Medulla oblongata (tissue), 1 donor: Measurements from ENCODE around the gene SND1.
"Not testable (repeated sequence)": the region's sequence is repeated elsewhere in the genome, so short reads cannot be mapped to it uniquely, and the experiment has no call there.

ENCODE experiments used
- DNase-seq: peaks from one replicate; pipeline ENCODE4 v3.0.0-alpha.2; 2015; ENCODE audit errors: extremely low spot score

SND1 gene

DNA sequence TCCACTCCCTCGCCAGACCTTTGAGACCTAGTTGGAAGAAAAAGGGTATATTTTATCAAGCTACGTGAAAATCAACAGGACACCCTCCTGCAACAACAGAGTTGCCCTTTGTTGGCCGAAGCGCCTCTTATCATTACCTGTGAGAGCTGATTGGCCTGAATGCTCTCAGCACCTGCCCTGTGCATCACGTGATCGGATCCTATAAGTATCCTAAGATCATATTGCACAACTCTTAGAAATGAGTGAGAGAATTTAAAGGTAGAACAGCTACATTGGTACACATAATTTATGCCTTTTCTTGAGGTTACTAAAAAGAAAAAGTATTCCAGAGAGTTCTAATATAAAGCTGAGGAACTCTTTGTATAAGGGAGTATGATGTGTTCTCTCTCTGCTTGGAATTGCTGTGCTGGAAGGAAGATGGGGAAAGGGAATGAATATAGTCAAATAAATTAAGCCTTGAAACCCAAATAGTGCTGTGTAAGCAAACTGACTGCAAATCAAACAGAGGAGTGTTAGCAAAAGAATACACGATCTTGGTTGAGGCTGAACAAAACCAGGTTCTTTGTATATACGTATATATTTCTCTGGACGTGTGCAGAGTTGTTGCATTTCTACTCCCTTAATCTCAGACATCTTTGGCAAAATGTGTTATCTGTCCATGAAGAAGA lies 309.9 kb downstream of the SND1 start:
- no peak for DNase-seq

DNA sequence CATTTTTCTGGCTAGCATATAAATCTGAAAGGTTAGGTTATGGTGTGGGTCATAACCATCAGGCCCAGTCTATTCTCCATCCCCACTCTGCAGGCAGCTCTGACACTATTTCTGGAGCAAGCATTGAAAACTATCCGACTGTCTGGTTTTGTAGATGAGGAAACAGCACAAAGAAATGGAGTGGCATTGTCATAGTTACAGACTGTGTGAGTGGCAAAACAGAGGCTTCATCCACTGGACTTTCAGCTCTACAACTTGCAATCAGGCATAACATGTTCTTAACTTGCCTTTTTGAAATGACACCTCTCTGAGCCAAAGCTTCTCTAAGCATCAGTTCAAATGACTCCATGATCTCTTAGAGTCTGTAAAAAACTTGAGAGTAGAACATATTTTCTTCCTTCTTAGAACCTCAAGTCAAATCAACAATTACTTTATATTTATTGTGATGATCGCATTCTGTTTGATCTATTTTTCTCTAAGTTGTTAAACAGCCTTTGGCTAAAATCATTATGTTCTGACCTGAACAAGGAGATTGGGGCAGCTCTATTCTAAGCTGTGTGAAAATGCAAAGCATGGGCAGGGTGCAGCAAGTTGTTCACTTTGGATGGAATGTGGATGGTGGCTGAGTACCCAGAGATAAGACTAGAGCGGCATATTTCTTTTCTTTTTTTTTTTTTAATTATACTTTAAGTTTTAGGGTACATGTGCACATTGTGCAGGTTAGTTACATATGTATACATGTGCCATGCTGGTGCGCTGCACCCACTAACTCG lies 310.8 kb downstream of the SND1 start:
- no peak for DNase-seq

DNA sequence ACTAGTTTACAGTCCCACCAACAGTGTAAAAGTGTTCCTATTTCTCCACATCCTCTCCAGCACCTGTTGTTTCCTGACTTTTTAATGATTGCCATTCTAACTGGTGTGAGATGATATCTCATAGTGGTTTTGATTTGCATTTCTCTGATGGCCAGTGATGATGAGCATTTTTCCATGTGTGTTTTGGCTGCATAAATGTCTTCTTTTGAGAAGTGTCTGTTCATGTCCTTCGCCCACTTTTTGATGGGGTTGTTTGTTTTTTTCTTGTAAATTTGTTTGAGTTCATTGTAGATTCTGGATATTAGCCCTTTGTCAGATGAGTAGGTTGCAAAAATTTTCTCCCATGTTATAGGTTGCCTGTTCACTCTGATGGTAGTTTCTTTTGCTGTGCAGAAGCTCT lies 311.9 kb downstream of the SND1 start:
- not testable (repeated sequence) for DNase-seq

DNA sequence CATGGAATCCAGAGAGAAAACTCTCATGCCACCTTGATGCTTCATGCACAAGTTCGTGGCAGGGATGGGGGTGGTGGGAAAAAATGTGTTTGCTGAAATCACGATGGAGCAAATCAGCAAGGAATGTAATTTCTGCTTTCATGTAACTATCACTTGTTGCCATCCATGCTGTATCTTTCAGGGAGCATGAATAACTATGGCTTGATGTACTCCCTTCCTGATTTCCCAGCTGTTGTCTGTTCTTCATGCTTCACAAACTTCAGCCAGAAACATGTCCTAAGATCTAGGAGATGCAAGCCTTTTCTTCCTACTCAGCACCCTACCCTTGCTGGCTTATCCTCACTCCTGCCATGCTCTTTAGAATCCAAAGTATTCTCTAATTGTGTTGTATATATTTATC lies 315.3 kb downstream of the SND1 start:
- no peak for DNase-seq

DNA sequence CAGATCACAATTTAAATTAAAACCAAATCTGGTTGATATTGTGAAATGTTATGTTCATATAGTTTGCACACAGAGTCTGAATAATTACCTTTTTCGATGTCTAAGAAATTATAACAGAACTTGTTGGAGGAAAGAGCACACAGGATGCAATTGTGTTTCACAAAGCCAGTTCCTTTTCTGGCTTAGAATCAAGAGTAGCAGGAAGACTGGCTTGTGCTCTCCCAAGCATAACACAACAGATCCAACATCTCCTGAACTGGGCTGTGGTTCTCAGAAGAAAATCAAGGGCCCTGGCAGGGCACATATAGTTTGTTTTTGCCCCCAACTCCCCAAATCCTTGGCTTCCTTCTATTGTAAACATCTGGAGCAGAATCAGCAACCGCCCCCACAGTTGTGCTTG lies 316.6 kb downstream of the SND1 start:
- peak; percentile 55 for DNase-seq

DNA sequence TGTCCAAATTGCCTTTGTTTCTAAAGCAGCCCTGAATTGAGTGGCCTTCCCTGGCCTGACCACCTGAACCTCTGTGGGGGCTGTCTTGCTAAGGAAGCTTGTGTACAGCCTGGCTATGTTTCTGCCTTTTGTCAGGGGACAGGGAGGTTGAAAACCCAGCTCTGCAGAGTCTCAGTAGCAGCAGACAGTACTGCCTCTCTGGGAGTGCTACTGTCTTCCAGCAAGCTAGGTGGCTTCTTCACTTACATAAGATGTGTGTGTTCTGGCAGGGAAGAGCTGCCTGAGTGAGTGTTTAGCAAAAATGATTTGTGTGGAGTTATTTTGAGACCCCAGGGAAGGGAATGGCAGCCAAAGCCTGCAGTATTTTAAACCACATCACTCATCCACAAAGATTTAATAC lies 321.8 kb downstream of the SND1 start:
- DNase-seq = no peak

DNA sequence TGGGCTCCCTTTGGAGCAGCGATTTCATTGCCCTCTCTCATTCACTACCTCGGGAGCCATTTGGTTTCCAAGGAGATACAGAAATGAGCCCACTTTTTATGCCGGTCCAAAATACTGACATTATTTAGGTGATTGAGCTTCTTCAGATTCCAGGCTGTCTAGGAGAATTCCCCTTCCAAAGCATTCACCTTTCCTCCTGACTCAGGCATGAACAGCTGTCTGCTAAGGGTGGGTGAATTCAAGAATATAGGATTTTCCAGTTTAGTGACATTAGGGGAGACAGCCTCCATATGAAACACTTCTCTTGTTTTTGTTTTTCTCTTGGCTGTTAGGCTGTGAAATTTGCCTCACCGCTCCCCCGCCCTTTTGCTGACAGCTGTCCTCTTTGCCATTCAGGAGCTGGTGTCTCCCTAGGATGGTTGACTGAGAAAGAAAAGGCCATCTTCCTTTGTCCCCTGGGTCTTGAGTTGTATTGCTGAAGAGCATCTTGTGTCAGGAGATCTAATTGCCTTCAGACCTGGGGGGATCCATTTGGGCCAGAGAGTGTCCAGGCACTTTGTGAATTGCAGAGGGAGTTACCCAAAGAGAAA lies 322.5 kb downstream of the SND1 start:
- no peak for DNase-seq

DNA sequence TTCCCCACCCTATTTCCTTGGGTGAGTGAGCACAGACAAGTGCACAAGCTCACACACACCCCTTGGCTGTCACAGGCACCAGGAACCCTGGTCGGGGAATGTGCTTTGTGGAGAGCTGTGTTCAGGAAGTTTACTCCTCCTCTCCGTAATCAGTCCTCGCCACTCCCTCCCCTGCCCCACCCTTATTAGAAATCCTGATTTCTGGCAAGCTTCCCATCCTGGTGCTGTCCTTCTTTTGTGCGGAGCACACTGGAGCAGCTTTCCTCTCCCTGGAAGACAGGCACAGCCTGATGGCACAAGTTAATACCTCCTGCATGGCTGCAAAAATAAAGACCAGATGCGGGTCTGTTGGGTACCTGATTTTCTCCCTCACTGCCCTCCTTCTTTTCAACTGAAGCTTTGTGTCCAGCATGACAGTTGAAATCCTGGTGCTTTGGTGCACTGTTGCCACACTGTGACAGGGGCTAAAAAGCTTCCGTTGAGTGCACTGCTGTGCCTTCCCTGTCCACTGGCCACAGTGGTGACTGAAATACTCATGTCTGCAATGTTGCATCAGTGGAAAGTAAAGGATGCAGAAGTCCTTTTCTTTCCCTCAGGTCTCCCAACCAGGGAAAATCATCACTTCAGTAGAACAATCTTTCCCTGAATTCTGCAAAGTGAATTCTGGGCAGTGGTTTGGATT lies 324.2 kb downstream of the SND1 start:
- no peak for DNase-seq

DNA sequence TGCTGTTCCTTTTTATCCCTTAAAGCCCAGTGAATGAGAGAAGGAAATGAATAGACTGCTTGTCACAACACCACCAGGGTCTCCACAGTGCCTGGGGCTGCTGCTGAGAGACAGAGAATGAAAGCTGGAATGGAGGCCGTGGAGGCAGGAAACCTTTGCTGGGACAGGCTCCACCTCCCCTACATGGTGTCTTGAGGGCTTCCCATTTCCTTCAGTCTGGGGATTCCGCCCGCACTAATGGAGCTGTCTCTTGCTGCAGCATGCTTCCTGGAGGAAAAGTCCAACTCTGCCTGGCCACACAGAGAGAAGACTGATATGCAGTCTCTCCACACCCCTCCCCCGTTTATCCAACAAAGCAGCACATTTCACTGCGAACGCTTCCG lies 324.7 kb downstream of the SND1 start:
- DNase-seq = no peak

DNA sequence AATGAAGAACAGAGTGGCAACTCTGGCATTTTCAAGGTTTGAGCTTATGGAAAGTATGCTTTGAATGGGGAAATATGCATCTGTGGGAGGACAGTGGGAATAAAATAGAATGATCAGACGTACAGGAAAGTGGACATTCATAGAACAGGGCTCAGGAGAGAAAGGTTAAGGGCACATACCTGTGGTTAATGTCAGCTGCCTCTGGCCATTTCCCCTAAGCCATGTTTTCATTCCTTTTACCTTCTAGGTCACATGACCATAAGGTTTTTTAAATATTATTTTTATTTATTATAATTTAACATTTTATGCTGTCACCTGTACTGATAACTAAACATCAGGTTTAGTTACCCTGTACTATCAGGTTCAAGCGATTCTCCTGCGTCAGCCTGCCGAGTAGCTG lies 326.4 kb downstream of the SND1 start:
- no peak for DNase-seq

DNA sequence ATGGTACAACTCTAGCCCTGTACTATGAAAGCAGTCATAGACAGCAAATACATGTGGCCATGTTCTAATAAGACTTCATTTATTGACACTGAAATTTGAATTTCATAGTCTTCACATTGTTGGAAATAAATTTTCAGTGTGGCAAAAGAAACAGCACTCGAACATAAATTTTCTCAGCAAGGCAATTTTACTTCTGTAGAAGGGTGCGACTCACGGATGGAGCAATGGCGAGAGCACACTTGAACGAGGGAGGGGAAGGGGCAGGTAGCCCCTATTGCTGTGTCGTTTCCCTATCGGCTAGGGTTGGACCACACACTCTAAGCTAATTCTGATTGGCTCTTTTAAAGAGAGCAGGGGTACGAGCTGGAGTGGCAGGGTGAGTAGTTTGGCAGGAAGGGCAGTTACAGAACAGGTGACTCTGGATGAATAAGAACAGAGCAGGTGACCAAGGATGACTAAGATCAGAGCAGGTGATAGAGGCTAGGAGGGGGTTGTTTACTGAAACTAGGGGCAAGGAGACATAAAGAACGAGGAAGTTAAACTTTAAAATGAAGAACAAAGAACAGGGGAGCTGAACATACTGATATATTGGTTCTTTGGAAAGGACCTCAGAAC lies 327.2 kb downstream of the SND1 start:
- no peak for DNase-seq

DNA sequence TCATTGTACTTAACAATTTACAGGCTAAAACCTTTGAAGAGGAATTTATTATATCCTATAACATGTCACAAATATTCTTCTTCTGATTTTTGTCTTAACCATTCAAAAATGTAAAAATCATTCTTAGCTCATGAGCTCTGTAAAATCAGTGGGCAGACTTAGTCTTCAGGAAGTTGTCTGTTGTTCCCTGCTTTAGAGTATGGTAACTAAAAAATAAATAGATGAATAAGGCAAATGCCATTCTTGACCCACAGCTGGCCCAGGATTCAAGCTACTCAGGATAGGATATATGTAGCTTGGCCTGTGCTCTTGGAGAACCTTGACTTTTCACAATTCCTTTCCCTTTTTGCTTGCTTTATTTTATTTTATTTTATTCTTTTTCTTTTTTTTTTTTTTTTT lies 327.7 kb downstream of the SND1 start:
- no peak for DNase-seq

DNA sequence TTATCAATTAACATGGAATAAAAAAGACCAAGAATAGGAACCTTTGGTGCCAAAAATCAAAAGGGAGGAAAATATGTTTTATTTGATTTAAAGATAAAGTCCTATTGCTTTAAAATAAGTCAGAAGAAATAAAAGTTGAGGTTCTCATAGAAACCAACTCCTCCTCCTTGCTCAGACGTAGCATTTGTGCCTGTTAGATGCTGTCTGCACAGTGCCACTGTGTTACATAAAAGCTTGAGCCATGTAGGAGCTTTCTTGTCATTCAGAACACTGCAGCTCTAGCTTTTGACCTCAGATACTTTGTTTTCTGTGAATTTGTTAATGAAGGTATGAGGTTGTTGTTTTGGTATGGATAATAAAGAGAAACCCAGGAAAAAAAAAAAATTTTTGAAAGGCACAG lies 328.9 kb downstream of the SND1 start:
- DNase-seq = no peak

DNA sequence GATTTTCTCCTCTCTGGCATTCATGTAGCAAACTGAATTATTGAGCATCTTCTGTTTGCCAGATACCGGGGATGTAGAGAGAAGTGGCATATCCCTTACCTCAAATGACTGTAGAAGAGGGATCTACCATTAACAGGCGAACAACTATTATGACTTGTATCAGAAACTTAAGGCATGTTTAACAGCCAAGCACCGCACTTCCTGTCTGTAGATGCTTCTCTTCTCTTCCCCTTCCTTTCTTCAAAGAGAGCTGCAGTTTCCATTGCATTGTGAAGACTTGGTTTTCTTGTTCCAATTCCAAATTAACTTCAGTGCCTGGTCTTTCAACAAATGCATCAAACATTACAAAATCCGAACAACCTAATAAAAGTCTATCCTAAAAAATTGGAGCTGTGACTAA lies 330.0 kb downstream of the SND1 start:
- no peak for DNase-seq

DNA sequence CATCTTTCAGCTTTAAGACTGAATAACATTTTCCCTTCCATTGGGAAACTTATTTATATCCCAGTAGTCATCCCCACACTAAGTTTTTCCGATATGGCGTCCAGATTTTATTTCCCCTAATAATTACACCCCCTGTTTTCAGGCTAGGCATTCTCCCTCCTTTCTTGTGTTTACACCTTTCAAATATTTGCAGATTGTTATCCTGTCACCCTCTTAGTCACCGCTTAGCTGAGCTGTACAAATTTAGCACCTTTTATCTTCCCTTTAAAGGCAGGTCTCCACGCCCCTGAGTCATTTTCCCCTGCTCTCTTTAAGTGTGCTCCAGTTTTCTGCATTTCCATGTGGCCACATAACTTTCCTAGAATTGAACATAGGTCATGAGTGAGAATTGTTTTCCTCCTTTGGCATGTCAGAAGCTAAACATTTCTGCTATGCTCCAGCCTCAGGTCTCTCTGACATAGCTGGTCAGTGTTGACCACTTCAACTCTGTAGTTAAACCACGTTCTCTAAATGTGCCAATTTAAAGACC lies 331.9 kb downstream of the SND1 start:
- DNase-seq = no peak

DNA sequence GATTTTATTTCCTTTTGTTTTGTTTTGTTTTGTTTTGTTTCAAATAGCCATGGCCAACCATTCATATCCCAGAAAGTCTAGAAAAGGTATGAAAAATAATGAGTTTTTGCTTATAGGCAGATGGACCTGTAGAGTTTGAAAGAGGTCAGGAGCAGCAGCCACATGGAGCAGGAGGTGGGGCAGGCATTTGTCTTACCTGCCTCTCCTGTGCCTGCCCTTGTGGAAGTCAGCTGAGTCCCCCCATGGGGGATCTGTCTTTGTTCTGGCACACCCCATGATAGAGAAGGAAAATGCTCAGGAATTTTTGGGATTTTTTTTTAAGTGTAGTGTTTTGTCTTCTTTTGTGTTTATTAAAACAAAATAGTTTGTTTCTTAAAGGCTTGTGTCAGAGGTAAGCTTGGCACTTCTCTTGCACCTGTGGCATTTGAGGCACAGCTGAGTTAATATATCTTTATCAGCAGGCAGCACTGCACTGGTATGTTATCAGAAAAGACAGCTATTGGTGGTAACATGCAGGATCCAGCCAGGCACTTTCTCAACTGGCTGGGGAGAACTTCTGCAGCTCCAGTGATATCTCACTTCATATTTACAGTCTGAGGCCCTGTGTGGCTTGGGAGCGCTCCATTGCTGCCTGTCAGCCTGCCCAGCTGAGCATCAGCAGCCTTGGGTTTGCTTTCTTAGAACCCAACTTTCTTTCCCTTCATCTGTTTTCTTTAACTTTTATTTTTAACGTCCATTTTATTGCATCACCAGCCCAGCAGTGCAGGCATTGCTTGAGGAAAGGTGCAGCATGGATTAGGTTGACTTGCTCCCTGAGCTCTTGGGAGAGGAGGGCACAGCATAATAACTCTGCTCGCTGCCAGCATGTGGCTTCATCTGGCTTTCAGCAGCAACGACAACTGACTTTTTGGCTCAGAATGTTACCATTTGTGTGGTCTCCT lies 334.9 kb downstream of the SND1 start:
- DNase-seq = no peak

DNA sequence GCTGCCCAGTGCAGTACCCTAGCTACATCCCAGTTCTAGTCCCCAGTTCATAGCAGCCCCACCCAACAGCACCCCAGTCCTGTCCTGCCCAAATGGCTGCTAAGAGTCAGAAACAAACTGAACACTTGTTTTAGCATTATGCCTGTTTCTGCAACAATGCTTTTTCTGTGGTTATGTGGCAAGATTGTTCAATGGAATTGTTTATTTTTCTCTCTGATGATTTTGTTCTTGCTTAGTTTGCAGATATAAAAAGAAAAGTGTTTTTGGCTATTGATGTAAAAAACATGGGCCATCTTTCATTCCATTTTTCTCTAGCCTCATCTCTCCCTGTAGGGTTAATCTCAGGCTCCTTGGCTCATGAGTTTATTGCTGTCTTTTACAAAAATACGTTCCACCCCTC lies 336.8 kb downstream of the SND1 start:
- DNase-seq = no peak

DNA sequence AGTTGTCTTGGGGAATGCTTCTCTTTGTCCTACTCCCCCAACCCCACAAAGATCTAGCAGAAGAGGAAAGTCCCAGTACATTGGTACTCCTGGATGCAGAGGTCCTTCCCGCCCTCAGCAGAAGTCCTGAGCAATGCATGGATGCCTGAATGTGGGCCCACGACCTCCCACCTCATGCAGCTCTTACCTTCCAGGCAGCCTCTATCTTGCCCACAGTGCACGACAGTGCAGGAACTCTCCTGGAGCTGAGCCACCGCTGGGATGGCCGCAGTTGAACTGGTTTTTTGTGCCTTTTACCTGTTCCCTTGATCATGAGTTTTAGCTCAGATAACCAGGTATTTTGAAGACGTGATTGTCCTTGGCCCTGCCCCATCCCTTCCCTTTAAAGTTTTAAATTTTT lies 341.3 kb downstream of the SND1 start:
- no peak for DNase-seq

DNA sequence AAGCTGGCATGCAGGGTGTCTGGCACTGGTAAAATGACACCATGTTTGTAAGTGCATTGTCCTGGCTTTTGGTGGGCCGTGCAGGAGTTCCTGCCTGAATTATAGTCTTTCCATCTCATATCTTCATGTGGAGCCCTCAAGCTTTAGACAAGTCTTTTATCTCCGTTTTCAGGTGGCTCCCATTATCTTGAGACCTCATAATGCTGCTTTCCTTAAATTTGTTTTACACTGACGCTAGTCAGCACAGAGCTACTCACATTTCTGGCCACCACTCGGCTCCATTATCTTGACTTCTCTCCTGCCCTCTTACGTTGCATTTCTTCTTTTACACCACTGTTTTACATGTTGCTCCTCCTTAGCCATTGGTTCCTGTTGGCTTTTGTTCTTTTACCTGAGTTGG lies 342.0 kb downstream of the SND1 start:
- no peak for DNase-seq

DNA sequence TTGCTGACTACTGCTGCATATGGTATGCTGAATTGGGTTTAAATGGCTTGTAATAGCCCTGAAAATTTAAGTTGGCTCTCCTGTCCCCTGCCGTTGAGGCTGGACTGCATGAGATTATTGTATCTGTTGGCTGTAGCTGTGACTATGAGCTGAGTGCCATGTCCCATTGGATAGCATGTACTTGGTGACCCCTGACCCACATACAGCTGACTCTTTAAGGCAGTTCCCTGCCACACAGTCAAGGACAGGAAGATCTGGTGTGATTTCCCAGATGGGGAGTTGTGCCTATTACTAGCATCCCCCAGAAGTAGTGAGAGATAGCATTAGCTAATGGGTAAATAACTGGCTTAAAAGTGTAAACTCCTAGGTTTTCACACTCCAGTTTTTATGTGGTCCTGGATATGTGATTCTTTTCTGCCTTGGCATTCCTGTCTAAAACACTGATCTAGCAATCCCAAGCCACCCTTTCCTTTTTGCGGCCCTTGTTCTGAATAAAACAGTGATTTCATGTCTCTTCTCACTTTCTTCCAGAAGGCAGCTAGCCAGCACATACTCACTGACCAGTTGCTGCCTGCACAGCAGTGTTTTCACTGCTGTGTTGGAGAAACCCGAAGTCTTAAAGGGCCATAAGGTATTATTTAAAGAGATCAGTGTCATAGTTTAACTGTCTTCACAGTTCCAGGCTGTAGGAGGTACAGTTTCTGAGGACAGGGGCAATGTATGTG lies 343.3 kb downstream of the SND1 start:
- peak; percentile 62 for DNase-seq
